HepG2 (cell line): ENCODE data around the gene NFATC2. TPM values are rescaled to one million over a fixed set of nuclear protein-coding genes. Genes with fewer than 3 reads are reported as not detected.

Experiments
- ATAC-seq: fragments of 200-7000 bp; cut with Tn5 transposase; 3 replicates; pipeline ENCODE4 v1.9.1; 2020; ENCODE audit warnings: mild to moderate bottlenecking, moderate library complexity
- BruUV-seq: library from RNA; stranded (reverse); fragments of 400-500 nt; replicated peaks from 2 replicates; lab custom pipeline; 2021; lab: Mats Ljungman, UMichigan
- CTCF ChIA-PET: fragments of 300-600 bp; formaldehyde crosslinking; extraction: SDS; loops from one replicate; lab custom pipeline; 2021; ENCODE audit warnings: low total read pairs, inconsistent platforms, low intra/inter-chr PET ratio; lab: Yijun Ruan, JAX
- POLR2A ChIA-PET: fragments of 350-600 bp; sonication (Branson Sonifier 250); formaldehyde crosslinking; loops from one replicate; lab custom pipeline; 2020; ENCODE audit warnings: antibody characterized with exemption, inconsistent platforms; lab: Yijun Ruan, JAX
- DNase-seq: peaks from one replicate; pipeline ENCODE4 v3.0.0-alpha.2; 2015; ENCODE audit warnings: low spot score
- FAIRE-seq: peaks from 3 replicates; lab custom pipeline; 2011; peaks lifted over from hg19 to GRCh38; lab: Jason Lieb, UNC
- H2AFZ ChIP-seq: one replicate; pipeline ENCODE4 v1.6.1; 2011; ENCODE audit warnings: low read length, inconsistent platforms
- H3K27ac ChIP-seq: fragments of 300-600 bp; 3 replicates; pipeline ENCODE4 v1.8.0; 2011; ENCODE audit warnings: mixed run types, mild to moderate bottlenecking, mixed read lengths, low read length, inconsistent platforms; ENCODE audit not compliant: insufficient read depth; ENCODE audit errors: extremely low read length
- H3K27me3 ChIP-seq, 2 experiments: fragments of 200-600 bp in 1 of 2; 2 replicates in 1 of 2; 3 replicates in 1 of 2; pipeline versions ENCODE4 v1.6.0 to v1.8.0; 2011; ENCODE audit warnings: low read length in 2 of 2, mild to moderate bottlenecking in 2 of 2, moderate library complexity in 2 of 2, inconsistent platforms in 1 of 2; ENCODE audit not compliant: insufficient read depth in 2 of 2, control insufficient read depth in 1 of 2
- H3K36me3 ChIP-seq, 2 experiments: fragments of 200-600 bp in 1 of 2; replicated peaks in 1 of 2; 2 replicates in 1 of 2; 3 replicates in 1 of 2; pipeline versions ENCODE4 v1.5.1 to v1.8.0; 2011; ENCODE audit warnings: low read length in 2 of 2, inconsistent platforms in 1 of 2; ENCODE audit not compliant: insufficient read depth in 2 of 2, control insufficient read depth in 1 of 2
- H3K4me1 ChIP-seq: 2 replicates; pipeline ENCODE4 v1.5.1; 2012; ENCODE audit warnings: low read length, inconsistent platforms; ENCODE audit not compliant: insufficient read depth
- H3K4me2 ChIP-seq: 2 replicates; pipeline ENCODE4 v1.6.0; 2011; ENCODE audit warnings: low read depth, low read length, inconsistent platforms
- H3K4me3 ChIP-seq, 3 experiments: fragments of 200-600 bp in 1 of 3; sonication (generic), shearing (Covaris generic) in 1 of 3; replicated peaks in 1 of 3; 2 replicates each; pipeline ENCODE4 v1.5.1; 2011 to 2016; ENCODE audit warnings: low read length in 3 of 3, inconsistent platforms in 2 of 3, low read depth in 2 of 3, mild to moderate bottlenecking in 2 of 3, control low read depth in 1 of 3, mixed read lengths in 1 of 3; ENCODE audit not compliant: insufficient read depth in 1 of 3
- H3K79me2 ChIP-seq: one replicate; pipeline ENCODE4 v1.6.1; 2011; ENCODE audit warnings: low read length, inconsistent platforms; ENCODE audit not compliant: insufficient read depth
- H3K9ac ChIP-seq: 2 replicates; pipeline ENCODE4 v1.6.0; 2011; ENCODE audit warnings: mild to moderate bottlenecking, low read depth, low read length, inconsistent platforms; ENCODE audit not compliant: insufficient read depth
- H3K9me3 ChIP-seq: 2 replicates; pipeline ENCODE4 v1.5.1; 2012; ENCODE audit warnings: mild to moderate bottlenecking, low read length
- H4K20me1 ChIP-seq: 2 replicates; pipeline ENCODE4 v1.6.0; 2011; ENCODE audit warnings: inconsistent platforms, mild to moderate bottlenecking, low read length, moderate library complexity; ENCODE audit not compliant: insufficient read depth
- CEBPB ChIP-seq: IDR thresholded peaks from 2 replicates; pipeline ENCODE4 v1.6.1; 2011; ENCODE audit warnings: low read depth, low read length, improper control_type of control experiment, borderline replicate concordance
- CSRNP2 ChIP-seq: sonication (generic); formaldehyde crosslinking; conservative IDR thresholded peaks from 2 replicates; pipeline ENCODE4 v1.8.0; 2022; ENCODE audit warnings: low read depth, missing genetic modification reagents
- JARID2 ChIP-seq: sonication (generic); formaldehyde crosslinking; IDR thresholded peaks from 2 replicates; pipeline ENCODE4 v1.8.1; 2023; ENCODE audit warnings: missing genetic modification reagents, inconsistent platforms; ENCODE audit not compliant: insufficient replicate concordance
- MAFF ChIP-seq: IDR thresholded peaks from 2 replicates; pipeline ENCODE4 v1.6.1; 2011; ENCODE audit warnings: low read depth, low read length, improper control_type of control experiment
- MAFK ChIP-seq, 2 experiments: IDR thresholded peaks in 1 of 2; conservative IDR thresholded peaks in 1 of 2; 2 replicates each; pipeline ENCODE4 v1.6.1; 2011; ENCODE audit warnings: improper control_type of control experiment in 2 of 2, low read length in 2 of 2
- ZNF225 ChIP-seq: sonication (generic); formaldehyde crosslinking; IDR thresholded peaks from 2 replicates; pipeline ENCODE4 v1.4.0; 2020; ENCODE audit warnings: mild to moderate bottlenecking, missing genetic modification reagents
- WGBS: methylation state at CpG from one replicate; pipeline ENCODE4 v1.1.6; 2017; ENCODE audit warnings: low lambda C conversion rate; 5-methylcytosine and 5-hydroxymethylcytosine counted together
- in situ Hi-C: cut with HindIII; loops from 2 replicates; pipeline ENCODE4 v1.10.0; 2017; ENCODE audit warnings: low pct_unique_long_range_greater_than_20kb; ENCODE audit not compliant: extremely low pct_ligation_motif_present
- intact Hi-C: fragments of 100-400 bp; cut with micrococcal nuclease; formaldehyde crosslinking; loops from one replicate; pipeline ENCODE4 v1.10.0; 2022; ENCODE audit not compliant: unreplicated experiment
- polyA plus RNA-seq, 8 experiments: library from polyadenylated mRNA; depleted of rRNA in 3 of 8; stranded (reverse) in 7 of 8; unstranded in 1 of 8; fragments of >200 nt; fragmentation: Illumina TruSeq in 4 of 8; extraction: Trizol in 4 of 8; gene quantifications; 2 replicates each; pipeline versions ENCODE4 v1.2.1 to v1.2.3, GENCODE V29; 2011 to 2016; ENCODE audit warnings: low read depth in 4 of 8, missing spikeins in 1 of 8, mixed read lengths in 1 of 8; ENCODE audit not compliant: insufficient read depth in 1 of 8
- total RNA-seq, 5 experiments: library from RNA; depleted of rRNA; stranded (reverse); fragments of >200 nt; fragmentation: Illumina TruSeq; extraction: Trizol; gene quantifications; 2 replicates each; pipeline ENCODE4 v1.2.3, GENCODE V29; 2016; ENCODE audit warnings: low read depth in 1 of 5

NFATC2 gene
- total and polyA plus RNA-seq, 2 of the 13 experiments (the other 11 are each of a cell fraction or from before 2014, with no cell fraction given): 1.9 to 3.3 TPM

DNA sequence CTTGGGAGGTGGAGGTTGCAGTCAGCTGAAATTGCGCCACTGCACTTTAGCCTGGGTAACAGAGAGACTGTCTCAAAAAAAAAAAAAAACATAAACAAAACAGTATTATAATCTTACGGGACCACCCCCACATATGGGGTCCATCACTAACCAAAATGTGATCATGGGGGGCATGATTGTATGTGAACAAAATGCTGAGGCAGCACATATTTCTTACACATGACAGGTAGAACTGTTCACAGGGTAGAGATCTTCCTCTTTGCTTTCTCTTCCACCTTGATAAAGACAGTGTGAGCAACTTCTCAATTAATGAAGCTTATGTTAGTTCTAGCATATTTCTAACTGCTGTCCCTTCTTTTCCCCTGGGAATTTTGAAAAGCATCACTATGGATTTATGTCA lies 24.7 kb downstream of the NFATC2 start:
- BruUV-seq: no TSS peak

DNA sequence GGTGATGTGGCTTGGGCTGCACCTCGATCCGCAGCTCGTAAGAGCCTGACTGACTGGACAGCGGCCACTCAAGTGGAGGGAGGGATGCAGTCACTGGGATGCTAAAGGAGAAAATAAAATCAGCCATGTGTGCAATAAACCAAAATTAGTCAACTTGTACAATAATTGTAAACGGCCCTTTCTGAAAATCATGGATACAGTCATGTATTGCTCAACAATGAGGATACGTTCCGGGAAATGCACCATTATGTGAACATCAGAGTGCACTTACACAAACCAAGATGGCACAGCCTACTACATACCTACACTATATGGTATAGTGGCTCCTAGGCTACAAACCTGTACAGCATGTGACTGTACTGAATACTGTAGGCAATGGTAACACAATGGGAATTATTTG lies 25.7 kb downstream of the NFATC2 start:
- H3K4me2 ChIP-seq: no peak overlapping the region
- in situ Hi-C loops (no loop called here), intact Hi-C loops (no loop called here)
- TF ChIP-seq CEBPB (peak; percentile 62), JARID2 (CRISPR knock-in tag) (no peak)
- DNase-seq (no peak), ATAC-seq (no peak), FAIRE-seq (no peak)
- WGBS: 98% methylated on average over 7 of the region's 7 CpGs
- H2AFZ ChIP-seq: no peak overlapping the region
- H4K20me1 ChIP-seq: no peaks in the 10 kb centered on the region
- no peaks in the 10 kb centered on the region for H3K4me1 ChIP-seq
- BruUV-seq: no TSS peak
- H3K27me3 ChIP-seq: no peaks in the 10 kb centered on the region
- H3K4me3 ChIP-seq: no peak overlapping the region
- peaks cover 15 to 36% of the 10 kb centered on the region in 2 experiments for H3K36me3 ChIP-seq
- no peak overlapping the region for H3K9ac ChIP-seq
- ChIA-PET CTCF (no interaction called here), POLR2A (no interaction called here)
- H3K9me3 ChIP-seq: no peaks in the 10 kb centered on the region
- H3K79me2 ChIP-seq: no peaks in the 10 kb centered on the region
- H3K27ac ChIP-seq: no peak overlapping the region

More for the DNA sequence above, 24.7 kb downstream of the NFATC2 start:
- in situ Hi-C loops: no loop called here
- Histone ChIP-seq H3K9me3 (no peaks in the 10 kb centered on the region), H3K27ac (no peak overlapping the region), H3K36me3 (peaks cover 17 to 43% of the 10 kb centered on the region in 2 experiments), H3K4me3 (no peak overlapping the region), H3K4me2 (no peak overlapping the region), H3K4me1 (no peaks in the 10 kb centered on the region), H3K79me2 (no peaks in the 10 kb centered on the region), H4K20me1 (no peaks in the 10 kb centered on the region), H3K27me3 (no peaks in the 10 kb centered on the region), H2AFZ (no peak overlapping the region), H3K9ac (no peak overlapping the region)
- 95% methylated on average over 2 of the region's 2 CpGs for WGBS
- TF ChIP-seq MAFF (peak; percentile 99), CSRNP2 (CRISPR knock-in tag) (no peak), ZNF225 (CRISPR knock-in tag) (no peak), MAFK (conservative IDR thresholded peaks at IDR 0.05 in 1 of 2, IDR thresholded peaks at IDR 0.05 in 1 of 2; ENCODE audit: low read length in 2 of 2) (peak; percentile 99 to 100)
- intact Hi-C loops: no loop called here
- FAIRE-seq (no peak), ATAC-seq (no peak), DNase-seq (no peak)
- ChIA-PET CTCF (no interaction called here), POLR2A (no interaction called here)
